ENCODE data around the gene GNGT2. TPM values are rescaled to one million over a fixed set of nuclear protein-coding genes. Genes with fewer than 3 reads are reported as not detected.

Gene GNGT2
- 0.40 TPM in 1 of 2 replicates, not detected in the other for total RNA-seq (2014; rRNA removed)
- not detected for Bru-seq, nascent RNA
- percentile 8 among the genes with signal in this experiment for BruChase-seq, experiment 1, labeled RNA remaining after a 6-hour chase
- not detected for BruChase-seq, experiment 2, labeled RNA remaining after a 2-hour chase
- long read RNA-seq, result 0 reads

- H3F3A ChIP-seq (ENCODE audit: low read length, unreplicated experiment), result no peaks in the 10 kb centered on the region
- DNase-seq (no peak), ATAC-seq (no peak)
- ChIA-PET POLR2A (ENCODE audit: unreplicated experiment) (no interaction called here), CTCF (no interaction called here)
- H3K36me3 ChIP-seq (ENCODE audit: low read depth, low read length), result no peaks in the 10 kb centered on the region
- H3K79me2 ChIP-seq (ENCODE audit: low read length), result no peaks in the 10 kb centered on the region
- H3K9me3 ChIP-seq (ENCODE audit: low read length), result no peaks in the 10 kb centered on the region
- no peaks in the 10 kb centered on the region for H3K4me1 ChIP-seq (ENCODE audit: insufficient read depth, low read length)
- H3K27ac ChIP-seq (ENCODE audit: low read length), result no peak within 1 kb of the TSS
- no peak within 1 kb of the TSS for H3K4me2 ChIP-seq (ENCODE audit: low read length)
- no peaks in the 10 kb centered on the region for H3K9me2 ChIP-seq (replicated peaks; ENCODE audit: low read length)
- no TSS peak for BruUV-seq (replicated peaks)
- no peak within 1 kb of the TSS for H3K4me3 ChIP-seq (ENCODE audit: low read length)
- H3K27me3 ChIP-seq (ENCODE audit: low read length), result peaks cover 16% of the 10 kb centered on the region; the same call in 1 of the 2 replicates
- TF ChIP-seq, protein P1, sequence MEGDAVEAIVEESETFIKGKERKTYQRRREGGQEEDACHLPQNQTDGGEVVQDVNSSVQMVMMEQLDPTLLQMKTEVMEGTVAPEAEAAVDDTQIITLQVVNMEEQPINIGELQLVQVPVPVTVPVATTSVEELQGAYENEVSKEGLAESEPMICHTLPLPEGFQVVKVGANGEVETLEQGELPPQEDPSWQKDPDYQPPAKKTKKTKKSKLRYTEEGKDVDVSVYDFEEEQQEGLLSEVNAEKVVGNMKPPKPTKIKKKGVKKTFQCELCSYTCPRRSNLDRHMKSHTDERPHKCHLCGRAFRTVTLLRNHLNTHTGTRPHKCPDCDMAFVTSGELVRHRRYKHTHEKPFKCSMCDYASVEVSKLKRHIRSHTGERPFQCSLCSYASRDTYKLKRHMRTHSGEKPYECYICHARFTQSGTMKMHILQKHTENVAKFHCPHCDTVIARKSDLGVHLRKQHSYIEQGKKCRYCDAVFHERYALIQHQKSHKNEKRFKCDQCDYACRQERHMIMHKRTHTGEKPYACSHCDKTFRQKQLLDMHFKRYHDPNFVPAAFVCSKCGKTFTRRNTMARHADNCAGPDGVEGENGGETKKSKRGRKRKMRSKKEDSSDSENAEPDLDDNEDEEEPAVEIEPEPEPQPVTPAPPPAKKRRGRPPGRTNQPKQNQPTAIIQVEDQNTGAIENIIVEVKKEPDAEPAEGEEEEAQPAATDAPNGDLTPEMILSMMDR (conservative IDR thresholded peaks at IDR 0.05; ENCODE audit: low read depth, low read length), result no peak
- no peak for TF ChIP-seq EZH2phosphoT487 (IDR thresholded peaks at IDR 0.05; ENCODE audit: borderline replicate concordance, low read length)
- TF ChIP-seq EZH2 (IDR thresholded peaks at IDR 0.05; ENCODE audit: low read length, unreplicated experiment), result no peak
- no peak within 1 kb of the TSS for H2AFZ ChIP-seq (ENCODE audit: low read length)
- no peaks in the 10 kb centered on the region for H4K20me1 ChIP-seq (ENCODE audit: low read length)
- intact Hi-C loops (cut with micrococcal nuclease), result no loop called here
- H3K9ac ChIP-seq (ENCODE audit: low read length), result no peak within 1 kb of the TSS
These were observed at the start of gene GNGT2, which contains the start of gene ABI3 for GRCh38 chr17:49210158-49211029. Gene GNGT2 (minus strand): TSS chr17:49210574. CDS start chr17:49207422, 3,152 bp downstream. Gene ABI3 (plus strand): TSS chr17:49210707. CDS start chr17:49210725, 18 bp downstream.

DNA sequence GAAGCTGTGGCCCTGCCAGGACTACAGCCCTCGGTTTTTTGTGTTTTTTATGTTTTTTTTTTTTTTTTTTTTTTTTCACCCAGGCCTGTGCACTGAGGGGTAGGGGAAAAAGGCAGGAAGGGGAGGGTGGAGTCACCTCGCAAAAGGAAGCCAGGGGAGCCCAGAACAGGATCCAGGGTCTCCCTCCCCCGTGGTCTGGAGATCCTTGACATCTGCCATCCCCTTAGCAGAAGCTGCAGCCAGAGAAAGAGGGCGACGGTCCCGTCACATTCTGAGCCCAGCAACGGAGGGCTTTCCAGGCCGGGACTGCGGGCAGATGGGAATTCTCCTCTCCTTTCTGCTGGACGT, 49.3 kb upstream of the GNGT2 start:
- DNase-seq (no peak), ATAC-seq (no peak)
- CTCF ChIA-PET, result interaction anchor here (1.4 kb wide), 1 partner anchor 227 kb away, joined by 3 read pairs; no protein-coding TSS in a partner anchor
- Histone ChIP-seq H3K4me2 (ENCODE audit: low read length) (peak overlapping the region; percentile 80), H3F3A (ENCODE audit: low read length, unreplicated experiment) (no peaks in the 10 kb centered on the region), H2AFZ (ENCODE audit: low read length) (peak overlapping the region; percentile 87), H3K9me2 (replicated peaks; ENCODE audit: low read length) (no peaks in the 10 kb centered on the region), H3K9me3 (ENCODE audit: low read length) (no peaks in the 10 kb centered on the region), H3K4me1 (ENCODE audit: insufficient read depth, low read length) (peaks cover 12% of the 10 kb centered on the region), H3K4me3 (ENCODE audit: low read length) (peak overlapping the region; percentile 68), H3K9ac (ENCODE audit: low read length) (peak overlapping the region; percentile 66), H3K79me2 (ENCODE audit: low read length) (no peaks in the 10 kb centered on the region), H3K27ac (ENCODE audit: low read length) (no peak overlapping the region), H3K36me3 (ENCODE audit: low read depth, low read length) (no peaks in the 10 kb centered on the region), H4K20me1 (ENCODE audit: low read length) (no peaks in the 10 kb centered on the region), H3K27me3 (ENCODE audit: low read length) (no peaks in the 10 kb centered on the region)
- POLR2A ChIA-PET (ENCODE audit: unreplicated experiment), result interaction anchor here (0.6 kb wide), 1 partner anchor 491 kb away, joined by 3 read pairs; no protein-coding TSS in a partner anchor
- BruUV-seq (replicated peaks), result TSS peak; percentile 51
- TF ChIP-seq, protein P1 (conservative IDR thresholded peaks at IDR 0.05; ENCODE audit: low read depth, low read length), result no peak
- TF ChIP-seq EZH2phosphoT487 (IDR thresholded peaks at IDR 0.05; ENCODE audit: borderline replicate concordance, low read length) (no peak), EZH2 (IDR thresholded peaks at IDR 0.05; ENCODE audit: low read length, unreplicated experiment) (no peak)
- intact Hi-C loops (cut with micrococcal nuclease), result no loop called here

Measured in PC-3 (cell line).